GM12878 (cell line): ENCODE data around the gene HSPA1B. TPM values are rescaled to one million over a fixed set of nuclear protein-coding genes. Genes with fewer than 3 reads are reported as not detected.

Source experiments
- ATAC-seq: fragments of 200-7000 bp; cut with Tn5 transposase; 3 replicates; pipeline ENCODE4 v1.9.1; 2020; ENCODE audit warnings: mild to moderate bottlenecking, moderate library complexity
- BruUV-seq: library from RNA; stranded (reverse); fragments of 400-500 nt; replicated peaks from 2 replicates; lab custom pipeline; 2021; lab: Mats Ljungman, UMichigan
- CTCF ChIA-PET: fragments of 300-600 bp; sonication (Branson Sonifier 250); formaldehyde crosslinking; extraction: SDS; loops from one replicate; lab custom pipeline; 2021; ENCODE audit warnings: inconsistent platforms; lab: Yijun Ruan, JAX
- POLR2A ChIA-PET: fragments of 350-600 bp; formaldehyde crosslinking; extraction: SDS; loops from one replicate; lab custom pipeline; 2021; ENCODE audit warnings: inconsistent platforms; lab: Charles Lee
- RAD21 ChIA-PET: fragments of 300-600 bp; sonication (Branson Sonifier 250); formaldehyde crosslinking; loops from one replicate; lab custom pipeline; 2023; ENCODE audit warnings: antibody characterized with exemption; ENCODE audit not compliant: unreplicated experiment; lab: Charles Lee
- SMC1A ChIA-PET: fragments of 300-600 bp; sonication (Branson Sonifier 250); formaldehyde crosslinking; loops from one replicate; lab custom pipeline; 2023; ENCODE audit not compliant: unreplicated experiment, uncharacterized antibody; lab: Charles Lee
- DNase-seq: peaks from one replicate; pipeline ENCODE4 v3.0.0-alpha.2; 2011; ENCODE audit warnings: low read depth, low spot score
- FAIRE-seq: peaks from 3 replicates; lab custom pipeline; 2011; peaks lifted over from hg19 to GRCh38; lab: Jason Lieb, UNC
- H2AFZ ChIP-seq: 2 replicates; pipeline ENCODE4 v1.6.0; 2011; ENCODE audit warnings: low read depth, low read length, control low read depth; ENCODE audit not compliant: control insufficient read depth
- H3K27ac ChIP-seq: 2 replicates; pipeline ENCODE4 v1.5.1; 2011; ENCODE audit warnings: control low read depth; ENCODE audit not compliant: control insufficient read depth, insufficient read depth
- H3K27me3 ChIP-seq, 2 experiments: replicated peaks in 1 of 2; 2 replicates each; pipeline versions ENCODE4 v1.6.0 to v1.6.1; 2011; ENCODE audit warnings: low read length in 1 of 2; ENCODE audit not compliant: control insufficient read depth in 2 of 2, insufficient read depth in 2 of 2
- H3K36me3 ChIP-seq, 2 experiments: 2 replicates each; pipeline ENCODE4 v1.5.1; 2011; ENCODE audit warnings: low read length in 1 of 2; ENCODE audit not compliant: control insufficient read depth in 2 of 2, insufficient read depth in 2 of 2
- H3K4me1 ChIP-seq: 2 replicates; pipeline ENCODE4 v1.6.1; 2011; ENCODE audit warnings: mild to moderate bottlenecking, low read length, moderate library complexity, mixed read lengths; ENCODE audit not compliant: control insufficient read depth, insufficient read depth
- H3K4me2 ChIP-seq: 2 replicates; pipeline ENCODE4 v1.6.0; 2011; ENCODE audit warnings: control low read depth; ENCODE audit not compliant: control insufficient read depth, insufficient read depth
- H3K4me3 ChIP-seq: fragments of 200-600 bp; sonication (generic); 2 replicates; pipeline ENCODE4 v1.5.1; 2016
- H3K79me2 ChIP-seq: 2 replicates; pipeline ENCODE4 v1.6.0; 2011; ENCODE audit warnings: low read length; ENCODE audit not compliant: control insufficient read depth, insufficient read depth
- H3K9ac ChIP-seq: 2 replicates; pipeline ENCODE4 v1.8.0; 2011; ENCODE audit warnings: low read length, control low read depth, mixed read lengths; ENCODE audit not compliant: control insufficient read depth, insufficient read depth
- H3K9me3 ChIP-seq: replicated peaks from 3 replicates; pipeline ENCODE4 v1.5.1; 2011; ENCODE audit warnings: mild to moderate bottlenecking, low read length; ENCODE audit not compliant: control insufficient read depth, insufficient read depth
- H4K20me1 ChIP-seq: 2 replicates; pipeline ENCODE4 v1.6.0; 2011; ENCODE audit not compliant: control insufficient read depth, insufficient read depth
- BCL11A ChIP-seq: IDR thresholded peaks from 2 replicates; pipeline ENCODE4 v1.6.1; 2011; ENCODE audit warnings: low read depth, low read length
- FOXK2 ChIP-seq: fragments of 450-650 bp; IDR thresholded peaks from 2 replicates; pipeline ENCODE4 v1.6.1; 2017; ENCODE audit warnings: mild to moderate bottlenecking, moderate library complexity
- HDGF ChIP-seq: fragments of 450-650 bp; IDR thresholded peaks from 2 replicates; pipeline ENCODE4 v1.6.1; 2016; ENCODE audit warnings: antibody characterized with exemption
- IKZF1 ChIP-seq: fragments of 450-650 bp; conservative IDR thresholded peaks from 2 replicates; pipeline ENCODE4 v1.6.1; 2017; ENCODE audit warnings: antibody characterized with exemption, mild to moderate bottlenecking
- KAT2A ChIP-seq: conservative IDR thresholded peaks from 2 replicates; pipeline ENCODE4 v1.6.1; 2011; ENCODE audit warnings: low read depth, low read length; ENCODE audit not compliant: control insufficient read depth
- MYB ChIP-seq: fragments of 150-350 bp; IDR thresholded peaks from 2 replicates; pipeline ENCODE4 v1.6.1; 2014; ENCODE audit warnings: mild to moderate bottlenecking, low read depth, low read length, borderline replicate concordance
- RAD21 ChIP-seq: IDR thresholded peaks from 2 replicates; pipeline ENCODE4 v1.6.1; 2011; ENCODE audit warnings: mild to moderate bottlenecking, low read depth, low read length, moderate library complexity; ENCODE audit not compliant: insufficient read depth
- SREBF2 ChIP-seq: IDR thresholded peaks from 2 replicates; pipeline ENCODE4 v1.6.1; 2012; ENCODE audit warnings: mild to moderate bottlenecking, low read length
- TCF3 ChIP-seq: IDR thresholded peaks from 2 replicates; pipeline ENCODE4 v1.6.1; 2012; ENCODE audit warnings: low read depth, mild to moderate bottlenecking, low read length, borderline replicate concordance; ENCODE audit not compliant: insufficient read depth
- YBX1 ChIP-seq: fragments of 450-650 bp; IDR thresholded peaks from 2 replicates; pipeline ENCODE4 v1.6.1; 2016; ENCODE audit warnings: antibody characterized with exemption
- YY1 ChIP-seq: IDR thresholded peaks from 2 replicates; pipeline ENCODE4 v1.6.1; 2011; ENCODE audit warnings: low read depth, mild to moderate bottlenecking, low read length
- WGBS: methylation state at CpG from one replicate; pipeline ENCODE4 v1.1.6; 2016; ENCODE audit warnings: low lambda C conversion rate; ENCODE audit not compliant: insufficient replicate concordance, insufficient coverage; ENCODE audit errors: missing lambda C conversion rate; 5-methylcytosine and 5-hydroxymethylcytosine counted together
- in situ Hi-C: fragments of 300-500 bp; cut with MboI; formaldehyde crosslinking; loops from 9 replicates; pipeline ENCODE4 v1.14.3; 2018; ENCODE audit warnings: mixed read lengths
- intact Hi-C: fragments of 100-400 bp; cut with micrococcal nuclease; formaldehyde crosslinking; loops from one replicate; pipeline ENCODE4 v1.14.2; 2022; ENCODE audit not compliant: unreplicated experiment
- polyA plus RNA-seq, 11 experiments: library from polyadenylated mRNA; depleted of rRNA in 4 of 11; unstranded in 6 of 11; stranded (reverse) in 5 of 11; fragments of >200 nt; fragmentation: Nextera tagmentation in 4 of 11; fragmentation: Illumina TruSeq in 1 of 11; extraction: Ambion mirVana in 4 of 11; extraction: Trizol in 1 of 11; gene quantifications; 1 replicate in 1 of 11; 2 replicates in 10 of 11; pipeline versions ENCODE4 v1.2.1 to v1.2.3, GENCODE V29; 2011 to 2016; ENCODE audit warnings: inconsistent platforms in 2 of 11, missing spikeins in 2 of 11, low read depth in 1 of 11
- total RNA-seq, 4 experiments: library from RNA; depleted of rRNA in 3 of 4; stranded (reverse); fragments of >200 nt in 3 of 4; fragmentation: Illumina TruSeq in 1 of 4; extraction: Trizol in 1 of 4; gene quantifications; 2 replicates each; pipeline versions ENCODE4 v1.2.1 to v1.2.3, GENCODE V29; 2013 to 2021
- TF ChIP-seq, protein P1 (sequence below): fragments of 450-650 bp; formaldehyde crosslinking; IDR thresholded peaks from 2 replicates; pipeline ENCODE4 v1.4.0; 2020; ENCODE audit warnings: mild to moderate bottlenecking, moderate library complexity
- TF ChIP-seq, protein P2 (sequence below): fragments of 450-650 bp; IDR thresholded peaks from 2 replicates; pipeline ENCODE4 v1.6.1; 2017; ENCODE audit warnings: low read depth, mild to moderate bottlenecking, moderate library complexity
- TF ChIP-seq, protein P3 (sequence below): fragments of 450-650 bp; conservative IDR thresholded peaks from 2 replicates; pipeline ENCODE4 v1.6.1; 2017; ENCODE audit warnings: mild to moderate bottlenecking, moderate library complexity
- TF ChIP-seq, protein P4 (sequence below): IDR thresholded peaks from 2 replicates; pipeline ENCODE4 v1.6.1; 2011; ENCODE audit warnings: mild to moderate bottlenecking, low read depth, low read length, moderate library complexity; ENCODE audit not compliant: insufficient replicate concordance

The HSPA1B gene
- total and polyA plus RNA-seq, 10 of the 15 experiments (the other 5 are each of a cell fraction or from before 2014, with no cell fraction given), result 0.11 to 40.5 (median 12.8) TPM

DNA sequence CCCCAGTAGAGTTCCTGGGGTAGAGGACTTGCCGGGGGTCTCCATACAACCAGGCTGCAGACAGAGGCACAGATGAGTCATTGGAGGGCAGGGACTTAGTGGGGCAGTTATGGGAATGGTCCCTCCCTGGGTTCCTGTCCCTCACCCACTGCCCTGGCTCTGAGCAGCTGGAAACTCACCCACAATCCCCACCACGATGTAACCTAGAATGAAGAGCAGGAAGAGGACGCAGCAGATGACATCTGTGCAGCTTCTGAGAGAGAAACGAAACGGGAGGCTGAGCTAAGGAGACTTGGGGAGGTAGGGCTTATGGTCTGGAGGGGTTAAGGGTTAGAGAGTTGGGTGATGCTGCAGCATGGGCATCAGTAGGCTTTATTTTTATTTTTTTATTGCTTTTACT is 48.3 kb downstream of the HSPA1B start (continued):
- TF ChIP-seq, protein P1, sequence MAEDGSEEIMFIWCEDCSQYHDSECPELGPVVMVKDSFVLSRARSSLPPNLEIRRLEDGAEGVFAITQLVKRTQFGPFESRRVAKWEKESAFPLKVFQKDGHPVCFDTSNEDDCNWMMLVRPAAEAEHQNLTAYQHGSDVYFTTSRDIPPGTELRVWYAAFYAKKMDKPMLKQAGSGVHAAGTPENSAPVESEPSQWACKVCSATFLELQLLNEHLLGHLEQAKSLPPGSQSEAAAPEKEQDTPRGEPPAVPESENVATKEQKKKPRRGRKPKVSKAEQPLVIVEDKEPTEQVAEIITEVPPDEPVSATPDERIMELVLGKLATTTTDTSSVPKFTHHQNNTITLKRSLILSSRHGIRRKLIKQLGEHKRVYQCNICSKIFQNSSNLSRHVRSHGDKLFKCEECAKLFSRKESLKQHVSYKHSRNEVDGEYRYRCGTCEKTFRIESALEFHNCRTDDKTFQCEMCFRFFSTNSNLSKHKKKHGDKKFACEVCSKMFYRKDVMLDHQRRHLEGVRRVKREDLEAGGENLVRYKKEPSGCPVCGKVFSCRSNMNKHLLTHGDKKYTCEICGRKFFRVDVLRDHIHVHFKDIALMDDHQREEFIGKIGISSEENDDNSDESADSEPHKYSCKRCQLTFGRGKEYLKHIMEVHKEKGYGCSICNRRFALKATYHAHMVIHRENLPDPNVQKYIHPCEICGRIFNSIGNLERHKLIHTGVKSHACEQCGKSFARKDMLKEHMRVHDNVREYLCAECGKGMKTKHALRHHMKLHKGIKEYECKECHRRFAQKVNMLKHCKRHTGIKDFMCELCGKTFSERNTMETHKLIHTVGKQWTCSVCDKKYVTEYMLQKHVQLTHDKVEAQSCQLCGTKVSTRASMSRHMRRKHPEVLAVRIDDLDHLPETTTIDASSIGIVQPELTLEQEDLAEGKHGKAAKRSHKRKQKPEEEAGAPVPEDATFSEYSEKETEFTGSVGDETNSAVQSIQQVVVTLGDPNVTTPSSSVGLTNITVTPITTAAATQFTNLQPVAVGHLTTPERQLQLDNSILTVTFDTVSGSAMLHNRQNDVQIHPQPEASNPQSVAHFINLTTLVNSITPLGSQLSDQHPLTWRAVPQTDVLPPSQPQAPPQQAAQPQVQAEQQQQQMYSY (CRISPR knock-in tag), result no peak
- no peak for TF ChIP-seq HDGF

DNA sequence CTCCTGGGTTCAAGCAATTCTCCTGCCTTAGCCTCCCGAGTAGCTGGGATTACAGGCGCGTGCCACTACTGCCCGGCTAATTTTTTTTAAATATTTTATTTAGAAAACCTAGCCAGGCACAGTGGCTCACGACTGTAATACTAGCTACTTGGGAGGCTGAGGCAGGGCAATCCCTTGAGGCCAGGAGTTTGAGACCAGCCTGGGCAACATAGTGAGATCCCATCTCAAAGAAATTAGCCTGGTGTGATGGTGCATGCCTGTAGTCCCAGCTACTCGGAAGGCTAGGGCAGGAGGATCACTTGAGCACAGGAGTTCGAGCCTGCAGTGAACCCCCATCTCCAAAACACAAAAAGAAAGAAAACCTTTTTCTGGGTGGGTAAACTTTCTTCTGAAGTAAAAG is 48.8 kb downstream of the HSPA1B start:
- ChIA-PET SMC1A (interaction anchor here (0.6 to 1.9 kb wide), 3 partner anchors 13 to 20 kb away, joined by 3 to 5 read pairs (median 3); partner anchors contain the start of gene NEU1), CTCF (interaction anchor here (0.8 to 1.5 kb wide), 3 partner anchors 8 to 49 kb away, joined by 3 to 6 read pairs (median 5); partner anchors contain the start of gene HSPA1B), POLR2A (interaction anchor here (0.6 to 1.0 kb wide), 2 partner anchors 13 to 124 kb away, joined by 3 read pairs; no protein-coding TSS in a partner anchor), RAD21 (no interaction called here)
- Histone ChIP-seq H3K4me1 (no peaks in the 10 kb centered on the region), H4K20me1 (no peaks in the 10 kb centered on the region), H2AFZ (no peak overlapping the region), H3K36me3 (peaks cover 0 to 6% of the 10 kb centered on the region in 2 experiments; a peak in 2 of 4 replicates), H3K27ac (no peak overlapping the region), H3K9me3 (no peaks in the 10 kb centered on the region), H3K79me2 (no peaks in the 10 kb centered on the region), H3K4me2 (no peak overlapping the region), H3K4me3 (no peak overlapping the region), H3K9ac (no peak overlapping the region), H3K27me3 (no peaks in the 10 kb centered on the region)
- FAIRE-seq (no peak), ATAC-seq (no peak), DNase-seq (no peak)
- no TSS peak for BruUV-seq
- intact Hi-C loops (no loop called here), in situ Hi-C loops (no loop called here)
- WGBS, result 66% methylated on average over 7 of the region's 7 CpGs
- TF ChIP-seq KAT2A (no peak), RAD21 (no peak), IKZF1 (no peak), BCL11A (no peak), YY1 (no peak), YBX1 (no peak), FOXK2 (no peak), TCF3 (no peak), MYB (no peak), SREBF2 (no peak)
- TF ChIP-seq, protein P2, sequence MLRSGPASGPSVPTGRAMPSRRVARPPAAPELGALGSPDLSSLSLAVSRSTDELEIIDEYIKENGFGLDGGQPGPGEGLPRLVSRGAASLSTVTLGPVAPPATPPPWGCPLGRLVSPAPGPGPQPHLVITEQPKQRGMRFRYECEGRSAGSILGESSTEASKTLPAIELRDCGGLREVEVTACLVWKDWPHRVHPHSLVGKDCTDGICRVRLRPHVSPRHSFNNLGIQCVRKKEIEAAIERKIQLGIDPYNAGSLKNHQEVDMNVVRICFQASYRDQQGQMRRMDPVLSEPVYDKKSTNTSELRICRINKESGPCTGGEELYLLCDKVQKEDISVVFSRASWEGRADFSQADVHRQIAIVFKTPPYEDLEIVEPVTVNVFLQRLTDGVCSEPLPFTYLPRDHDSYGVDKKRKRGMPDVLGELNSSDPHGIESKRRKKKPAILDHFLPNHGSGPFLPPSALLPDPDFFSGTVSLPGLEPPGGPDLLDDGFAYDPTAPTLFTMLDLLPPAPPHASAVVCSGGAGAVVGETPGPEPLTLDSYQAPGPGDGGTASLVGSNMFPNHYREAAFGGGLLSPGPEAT, result no peak
- TF ChIP-seq, protein P3, sequence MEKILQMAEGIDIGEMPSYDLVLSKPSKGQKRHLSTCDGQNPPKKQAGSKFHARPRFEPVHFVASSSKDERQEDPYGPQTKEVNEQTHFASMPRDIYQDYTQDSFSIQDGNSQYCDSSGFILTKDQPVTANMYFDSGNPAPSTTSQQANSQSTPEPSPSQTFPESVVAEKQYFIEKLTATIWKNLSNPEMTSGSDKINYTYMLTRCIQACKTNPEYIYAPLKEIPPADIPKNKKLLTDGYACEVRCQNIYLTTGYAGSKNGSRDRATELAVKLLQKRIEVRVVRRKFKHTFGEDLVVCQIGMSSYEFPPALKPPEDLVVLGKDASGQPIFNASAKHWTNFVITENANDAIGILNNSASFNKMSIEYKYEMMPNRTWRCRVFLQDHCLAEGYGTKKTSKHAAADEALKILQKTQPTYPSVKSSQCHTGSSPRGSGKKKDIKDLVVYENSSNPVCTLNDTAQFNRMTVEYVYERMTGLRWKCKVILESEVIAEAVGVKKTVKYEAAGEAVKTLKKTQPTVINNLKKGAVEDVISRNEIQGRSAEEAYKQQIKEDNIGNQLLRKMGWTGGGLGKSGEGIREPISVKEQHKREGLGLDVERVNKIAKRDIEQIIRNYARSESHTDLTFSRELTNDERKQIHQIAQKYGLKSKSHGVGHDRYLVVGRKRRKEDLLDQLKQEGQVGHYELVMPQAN, result no peak
- TF ChIP-seq, protein P4, sequence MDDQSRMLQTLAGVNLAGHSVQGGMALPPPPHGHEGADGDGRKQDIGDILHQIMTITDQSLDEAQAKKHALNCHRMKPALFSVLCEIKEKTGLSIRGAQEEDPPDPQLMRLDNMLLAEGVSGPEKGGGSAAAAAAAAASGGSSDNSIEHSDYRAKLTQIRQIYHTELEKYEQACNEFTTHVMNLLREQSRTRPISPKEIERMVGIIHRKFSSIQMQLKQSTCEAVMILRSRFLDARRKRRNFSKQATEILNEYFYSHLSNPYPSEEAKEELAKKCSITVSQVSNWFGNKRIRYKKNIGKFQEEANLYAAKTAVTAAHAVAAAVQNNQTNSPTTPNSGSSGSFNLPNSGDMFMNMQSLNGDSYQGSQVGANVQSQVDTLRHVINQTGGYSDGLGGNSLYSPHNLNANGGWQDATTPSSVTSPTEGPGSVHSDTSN, result no peak
